SK-N-SH (cell line): ENCODE results near the gene PAIP1. TPM values are rescaled to one million over a fixed set of nuclear protein-coding genes. Genes with fewer than 3 reads are reported as not detected.

ENCODE experiments used
- CTCF ChIA-PET: fragments of 300-600, 350-600 bp; formaldehyde crosslinking; extraction: SDS; loops from one replicate; lab custom pipeline; 2021; lab: Yijun Ruan, JAX
- POLR2A ChIA-PET: fragments of 350-600 bp; sonication (Branson Sonifier 250); formaldehyde crosslinking; extraction: SDS; loops from one replicate; lab custom pipeline; 2020; ENCODE audit warnings: antibody characterized with exemption, inconsistent platforms; lab: Yijun Ruan, JAX
- DNase-seq: peaks from one replicate; pipeline ENCODE4 v3.0.0; 2012
- H2AFZ ChIP-seq: fragments of 200-600 bp; sonication (generic); 2 replicates; pipeline ENCODE4 v1.8.1; 2016; ENCODE audit warnings: antibody characterized with exemption, mild to moderate bottlenecking, low read depth
- H3F3A ChIP-seq: fragments of 200-600 bp; sonication (generic); replicated peaks from 2 replicates; pipeline ENCODE3; 2016; ENCODE audit warnings: antibody characterized with exemption, mild to moderate bottlenecking; ENCODE audit not compliant: insufficient read depth
- H3K27ac ChIP-seq, 2 experiments: fragments of 200-500 bp in 1 of 2; fragments of 200-600 bp in 1 of 2; sonication (Bioruptor generic) in 1 of 2; sonication (generic), shearing (Covaris generic) in 1 of 2; 2 replicates each; pipeline versions ENCODE4 v1.5.1 to v1.6.1; 2014 to 2016; ENCODE audit warnings: low read depth in 2 of 2, inconsistent platforms in 1 of 2, low read length in 1 of 2, mild to moderate bottlenecking in 1 of 2, mixed read lengths in 1 of 2
- H3K27me3 ChIP-seq: fragments of 200-600 bp; sonication (generic), shearing (Covaris generic); 2 replicates; pipeline ENCODE4 v1.6.1; 2016; ENCODE audit warnings: mixed run types; ENCODE audit not compliant: insufficient read depth
- H3K36me3 ChIP-seq, 2 experiments: fragments of 200-500 bp in 1 of 2; fragments of 200-600 bp in 1 of 2; sonication (Bioruptor generic) in 1 of 2; sonication (generic) in 1 of 2; replicated peaks in 1 of 2; 2 replicates each; pipeline versions ENCODE3 to v1.5.1; 2014 to 2016; ENCODE audit warnings: low read length in 1 of 2, mild to moderate bottlenecking in 1 of 2; ENCODE audit not compliant: insufficient read depth in 2 of 2, control insufficient read depth in 1 of 2
- H3K4me1 ChIP-seq, 2 experiments: fragments of 200-500 bp in 1 of 2; fragments of 200-600 bp in 1 of 2; sonication (Bioruptor generic) in 1 of 2; sonication (generic), shearing (Covaris generic) in 1 of 2; 2 replicates each; pipeline versions ENCODE4 v1.5.1 to v1.6.1; 2014 to 2016; ENCODE audit warnings: low read depth in 1 of 2, low read length in 1 of 2, mixed run types in 1 of 2; ENCODE audit not compliant: insufficient read depth in 2 of 2, control insufficient read depth in 1 of 2
- H3K4me2 ChIP-seq: fragments of 200-600 bp; sonication (generic), shearing (Covaris generic); 2 replicates; pipeline ENCODE4 v1.6.1; 2017; ENCODE audit warnings: mixed run types
- H3K4me3 ChIP-seq, 2 experiments: fragments of 200-500 bp in 1 of 2; fragments of 200-600 bp in 1 of 2; sonication (Bioruptor generic) in 1 of 2; sonication (generic), shearing (Covaris generic) in 1 of 2; 2 replicates each; pipeline versions ENCODE4 v1.5.1 to v1.8.1; 2014 to 2016; ENCODE audit warnings: low read depth in 2 of 2, inconsistent platforms in 1 of 2, low read length in 1 of 2, mild to moderate bottlenecking in 1 of 2, mixed read lengths in 1 of 2, moderate library complexity in 1 of 2
- H3K79me2 ChIP-seq: fragments of 200-600 bp; sonication (generic); 2 replicates; pipeline ENCODE4 v1.8.1; 2017; ENCODE audit warnings: mild to moderate bottlenecking; ENCODE audit not compliant: insufficient read depth
- H3K9ac ChIP-seq: fragments of 200-600 bp; sonication (generic); 2 replicates; pipeline ENCODE4 v1.6.1; 2017; ENCODE audit warnings: mixed run types
- H3K9me2 ChIP-seq: fragments of 200-600 bp; sonication (generic); 2 replicates; pipeline ENCODE4 v1.6.1; 2017; ENCODE audit warnings: mixed run types
- H3K9me3 ChIP-seq: fragments of 200-600 bp; sonication (generic); 2 replicates; pipeline ENCODE4 v1.6.1; 2017; ENCODE audit warnings: mixed run types, mild to moderate bottlenecking, moderate library complexity
- H4K20me1 ChIP-seq: fragments of 200-600 bp; sonication (generic); 2 replicates; pipeline ENCODE4 v1.6.1; 2017; ENCODE audit warnings: mild to moderate bottlenecking, mixed run types; ENCODE audit not compliant: insufficient read depth
- CHD2 ChIP-seq: fragments of 150-350 bp; IDR thresholded peaks from 2 replicates; pipeline ENCODE4 v1.6.1; 2018; ENCODE audit warnings: low read length; ENCODE audit not compliant: partially characterized antibody
- ELF1 ChIP-seq: IDR thresholded peaks from 2 replicates; pipeline ENCODE4 v1.4.0; 2012
- EZH2phosphoT487 ChIP-seq: fragments of 200-600 bp; sonication (generic); IDR thresholded peaks from 2 replicates; pipeline ENCODE4 v1.6.1; 2017; ENCODE audit warnings: low read depth, mixed run types, mild to moderate bottlenecking, antibody characterized with exemption, moderate library complexity, borderline replicate concordance
- FOSL2 ChIP-seq: IDR thresholded peaks from 2 replicates; pipeline ENCODE4 v1.4.0; 2012; ENCODE audit warnings: low read depth, mild to moderate bottlenecking, moderate library complexity, borderline replicate concordance
- FOXM1 ChIP-seq: IDR thresholded peaks from 2 replicates; pipeline ENCODE4 v1.4.0; 2012; ENCODE audit warnings: low read depth, mild to moderate bottlenecking
- GABPA ChIP-seq: IDR thresholded peaks from 2 replicates; pipeline ENCODE4 v1.4.0; 2012; ENCODE audit warnings: low read depth, mild to moderate bottlenecking
- GATA2 ChIP-seq: sonication (generic); formaldehyde crosslinking; IDR thresholded peaks from 2 replicates; pipeline ENCODE4 v1.5.0; 2020; ENCODE audit warnings: mild to moderate bottlenecking, missing genetic modification reagents
- IRF3 ChIP-seq: fragments of 150-350 bp; IDR thresholded peaks from 2 replicates; pipeline ENCODE4 v1.6.1; 2016; ENCODE audit warnings: mild to moderate bottlenecking, low read depth, low read length
- MAX ChIP-seq: IDR thresholded peaks from 2 replicates; pipeline ENCODE4 v1.4.0; 2012; ENCODE audit warnings: low read depth
- MEF2A ChIP-seq: IDR thresholded peaks from 2 replicates; pipeline ENCODE4 v1.4.0; 2012; ENCODE audit warnings: low read depth, borderline replicate concordance
- NRF1 ChIP-seq: IDR thresholded peaks from 2 replicates; pipeline ENCODE4 v1.6.1; 2012; ENCODE audit warnings: low read depth, mild to moderate bottlenecking, low read length
- PBX3 ChIP-seq: IDR thresholded peaks from 2 replicates; pipeline ENCODE4; 2012
- POLR2AphosphoS5 ChIP-seq: IDR thresholded peaks from 2 replicates; pipeline ENCODE4 v1.6.1; 2012; ENCODE audit warnings: low read depth, low read length
- RAD21 ChIP-seq: IDR thresholded peaks from 2 replicates; pipeline ENCODE4 v1.6.1; 2012; ENCODE audit warnings: mild to moderate bottlenecking, low read length
- RFX5 ChIP-seq: IDR thresholded peaks from 2 replicates; pipeline ENCODE4 v1.6.1; 2012; ENCODE audit warnings: mild to moderate bottlenecking, improper control_type of control experiment, low read length
- TAF1 ChIP-seq: IDR thresholded peaks from 2 replicates; pipeline ENCODE4 v1.6.1; 2012; ENCODE audit warnings: low read depth, mild to moderate bottlenecking, low read length, moderate library complexity, borderline replicate concordance
- YY1 ChIP-seq: IDR thresholded peaks from 2 replicates; pipeline ENCODE4 v1.4.0; 2012; ENCODE audit warnings: low read depth, mild to moderate bottlenecking
- ZBTB33 ChIP-seq: IDR thresholded peaks from 2 replicates; pipeline ENCODE4 v1.4.0; 2012; ENCODE audit warnings: low read depth, borderline replicate concordance
- WGBS: methylation state at CpG from one replicate; pipeline ENCODE4 v1.1.6; 2017; ENCODE audit warnings: low lambda C conversion rate; 5-methylcytosine and 5-hydroxymethylcytosine counted together
- polyA plus RNA-seq, 3 experiments: library from polyadenylated mRNA; depleted of rRNA; stranded (reverse); fragments of >200 nt; gene quantifications; 2 replicates each; pipeline ENCODE4 v1.2.3, GENCODE V29; 2012
- TF ChIP-seq, protein P1 (sequence below): fragments of 150-350 bp; IDR thresholded peaks from 2 replicates; pipeline ENCODE4 v1.6.1; 2017; ENCODE audit warnings: antibody characterized with exemption, low read length, low read depth, borderline replicate concordance

PAIP1 gene
- polyA plus RNA-seq, 1 of the 3 experiments (the other 2 are of a cell fraction) = 70.0 TPM

GRCh38 chr5:43564289-43564850 lies 7.5 kb upstream of the PAIP1 start:
- ChIA-PET POLR2A (no interaction called here), CTCF (interaction anchor here (1.5 kb wide), 1 partner anchor 67 kb away, joined by 4 read pairs; no protein-coding TSS in a partner anchor)
- Histone ChIP-seq H3K27ac (no peak overlapping the region), H3F3A (no peaks in the 10 kb centered on the region), H2AFZ (no peak overlapping the region), H3K36me3 (no peaks in the 10 kb centered on the region), H4K20me1 (no peaks in the 10 kb centered on the region), H3K9me3 (no peaks in the 10 kb centered on the region), H3K4me2 (no peak overlapping the region), H3K79me2 (no peaks in the 10 kb centered on the region), H3K9me2 (no peaks in the 10 kb centered on the region), H3K4me3 (no peak overlapping the region), H3K27me3 (no peaks in the 10 kb centered on the region), H3K4me1 (no peaks in the 10 kb centered on the region), H3K9ac (no peak overlapping the region)
- no peak for TF ChIP-seq GABPA
- no peak for TF ChIP-seq RAD21
- TF ChIP-seq FOXM1 = no peak
- TF ChIP-seq MAX = no peak
- TF ChIP-seq RFX5 = no peak
- no peak for TF ChIP-seq TAF1
- no peak for TF ChIP-seq PBX3
- no peak for TF ChIP-seq FOSL2
- no peak for TF ChIP-seq ELF1
- no peak for TF ChIP-seq ZBTB33
- no peak for TF ChIP-seq YY1
- TF ChIP-seq POLR2AphosphoS5 = no peak
- TF ChIP-seq MEF2A = no peak
- no peak for TF ChIP-seq CHD2
- TF ChIP-seq IRF3 = no peak
- TF ChIP-seq EZH2phosphoT487 = no peak
- TF ChIP-seq, protein P1, sequence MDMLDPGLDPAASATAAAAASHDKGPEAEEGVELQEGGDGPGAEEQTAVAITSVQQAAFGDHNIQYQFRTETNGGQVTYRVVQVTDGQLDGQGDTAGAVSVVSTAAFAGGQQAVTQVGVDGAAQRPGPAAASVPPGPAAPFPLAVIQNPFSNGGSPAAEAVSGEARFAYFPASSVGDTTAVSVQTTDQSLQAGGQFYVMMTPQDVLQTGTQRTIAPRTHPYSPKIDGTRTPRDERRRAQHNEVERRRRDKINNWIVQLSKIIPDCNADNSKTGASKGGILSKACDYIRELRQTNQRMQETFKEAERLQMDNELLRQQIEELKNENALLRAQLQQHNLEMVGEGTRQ = no peak
- TF ChIP-seq NRF1 = no peak
- TF ChIP-seq GATA2 (CRISPR knock-in tag) = no peak
- 61% methylated on average over 5 of the region's 5 CpGs for WGBS
- DNase-seq = no peak
